Measurements from ENCODE around the gene ZBTB7C. TPM values are rescaled to one million over a fixed set of nuclear protein-coding genes. Genes with fewer than 3 reads are reported as not detected.

The ZBTB7C gene
- total RNA-seq, 1 donor from 2014 or later, result 13.0 TPM

- Mint-ChIP-seq H3K27ac (no peak overlapping the region), H3K4me1 (ENCODE audit: unreplicated experiment) (peaks cover 18% of the 10 kb centered on the region), H3K9me3 (no peaks in the 10 kb centered on the region), H3K4me3 (no peak overlapping the region), H3K36me3 (no peaks in the 10 kb centered on the region), H3K27me3 (no peaks in the 10 kb centered on the region)
- TF ChIP-seq CTCF (conservative IDR thresholded peaks at IDR 0.05), result no peak
- DNase-seq (ENCODE audit: extremely low spot score, unreplicated experiment), result no peak
These were observed 235.6 kb downstream of the ZBTB7C start for GRCh38 chr18:48173557-48173956.

DNA sequence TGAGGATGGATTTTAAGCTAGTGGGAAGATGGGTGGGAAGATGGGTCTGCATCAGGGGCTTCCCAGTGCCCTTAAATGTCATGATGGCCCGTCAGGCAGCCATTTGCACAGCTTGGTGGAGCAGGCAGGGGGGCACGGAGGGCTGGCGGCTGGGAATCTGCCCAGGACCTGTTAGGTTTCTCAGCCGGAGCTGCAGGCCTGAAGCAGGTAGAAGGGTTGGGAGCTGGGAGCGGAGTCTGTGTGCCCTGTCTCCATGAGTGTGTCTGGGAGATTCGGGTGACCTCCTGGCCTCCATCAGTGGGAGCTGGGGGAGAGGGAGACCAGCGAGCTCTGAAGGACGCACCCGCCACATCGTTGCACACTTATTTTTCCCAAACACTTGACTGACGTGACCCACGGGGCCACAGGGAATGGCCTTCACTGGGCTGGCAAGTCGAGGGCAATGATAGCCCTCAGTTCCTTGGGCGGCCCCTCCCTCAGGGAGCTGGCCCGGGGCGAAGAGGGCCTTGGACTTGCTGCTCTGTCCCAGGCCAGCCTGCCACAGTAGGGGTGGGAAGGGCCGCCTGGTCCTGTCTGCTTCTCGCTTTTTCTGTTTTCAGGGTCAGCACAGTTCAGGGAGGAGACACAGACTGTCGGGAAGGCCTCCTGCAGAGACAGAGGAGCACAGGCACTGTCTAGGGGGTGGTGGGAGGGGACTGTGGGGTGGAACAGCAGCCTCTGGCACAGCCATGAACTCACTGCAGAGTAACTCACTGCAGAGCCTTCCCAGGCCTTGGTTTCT, 236.8 kb downstream of the ZBTB7C start:
- Mint-ChIP-seq H3K4me3 (no peak overlapping the region), H3K9me3 (no peaks in the 10 kb centered on the region), H3K27ac (no peak overlapping the region), H3K36me3 (no peaks in the 10 kb centered on the region), H3K4me1 (ENCODE audit: unreplicated experiment) (peaks cover 26% of the 10 kb centered on the region), H3K27me3 (no peaks in the 10 kb centered on the region)
- TF ChIP-seq CTCF (conservative IDR thresholded peaks at IDR 0.05), result no peak
- DNase-seq (ENCODE audit: extremely low spot score, unreplicated experiment), result no peak

DNA sequence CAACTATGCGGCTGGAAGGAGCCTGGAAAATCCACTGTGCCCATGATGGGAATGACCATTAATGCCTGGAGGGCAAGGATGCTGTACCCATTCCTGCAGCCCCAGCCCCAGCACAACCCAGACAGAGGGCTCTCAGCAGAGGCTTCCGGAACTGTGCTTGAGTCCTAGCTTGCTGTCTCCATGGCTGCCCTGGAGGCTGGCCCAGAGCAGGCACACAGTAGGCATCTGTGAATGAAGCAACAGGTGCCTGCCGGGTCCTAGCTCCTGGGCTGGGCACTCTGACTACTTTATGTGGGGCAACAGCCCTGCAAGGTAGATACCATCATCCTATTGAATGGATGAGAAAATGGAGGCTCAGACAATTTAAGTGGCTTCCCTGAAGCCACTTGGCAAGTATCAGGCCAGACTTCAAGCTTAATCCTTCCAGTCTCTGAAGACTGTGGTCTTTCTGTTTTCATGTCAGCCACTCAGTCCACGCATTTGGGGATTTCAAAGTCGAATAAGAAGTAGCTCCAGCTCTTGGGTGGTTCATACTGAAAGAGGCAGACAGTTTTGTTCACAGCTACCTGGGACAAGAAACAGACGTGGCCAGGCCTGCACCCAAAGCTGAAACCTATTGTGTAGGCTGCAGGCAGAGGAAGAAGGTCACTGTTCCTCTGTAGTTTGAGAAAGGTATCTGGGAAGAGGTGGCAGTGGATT, 237.5 kb downstream of the ZBTB7C start:
- Mint-ChIP-seq H3K27me3 (no peaks in the 10 kb centered on the region), H3K4me1 (ENCODE audit: unreplicated experiment) (peaks cover 28% of the 10 kb centered on the region), H3K9me3 (no peaks in the 10 kb centered on the region), H3K36me3 (no peaks in the 10 kb centered on the region), H3K27ac (no peak overlapping the region), H3K4me3 (no peak overlapping the region)
- TF ChIP-seq CTCF (conservative IDR thresholded peaks at IDR 0.05), result no peak
- no peak for DNase-seq (ENCODE audit: extremely low spot score, unreplicated experiment)

- TF ChIP-seq CTCF (conservative IDR thresholded peaks at IDR 0.05), result no peak
- Mint-ChIP-seq H3K9me3 (no peaks in the 10 kb centered on the region), H3K4me1 (ENCODE audit: unreplicated experiment) (peaks cover 29% of the 10 kb centered on the region), H3K36me3 (no peaks in the 10 kb centered on the region), H3K27me3 (no peaks in the 10 kb centered on the region), H3K4me3 (no peak overlapping the region), H3K27ac (no peak overlapping the region)
- DNase-seq (ENCODE audit: extremely low spot score, unreplicated experiment), result no peak
These were observed 238.5 kb downstream of the ZBTB7C start for GRCh38 chr18:48170651-48171050.

DNA sequence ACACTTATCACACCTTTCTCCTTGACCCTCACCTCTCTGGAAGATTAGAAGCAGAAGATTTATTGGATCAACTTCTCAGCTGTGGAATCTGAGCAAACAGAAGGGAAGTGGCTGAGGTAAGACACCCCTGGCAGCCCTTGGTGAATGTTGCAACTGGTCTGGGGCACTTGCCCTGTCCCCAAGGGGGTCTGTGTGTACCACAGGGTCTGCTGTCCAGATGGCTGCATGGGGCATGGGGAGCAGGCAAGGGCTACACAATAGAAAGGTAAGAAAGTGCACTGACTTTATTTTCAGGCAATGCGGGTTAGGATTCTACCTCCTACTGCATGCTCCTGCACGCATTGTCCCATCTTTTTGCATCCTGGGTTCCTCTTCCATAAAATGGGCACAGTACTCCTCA, 240.3 kb downstream of the ZBTB7C start:
- DNase-seq (ENCODE audit: extremely low spot score, unreplicated experiment), result no peak
- Mint-ChIP-seq H3K36me3 (no peaks in the 10 kb centered on the region), H3K27ac (peak overlapping the region; percentile 25), H3K4me1 (ENCODE audit: unreplicated experiment) (peaks cover 45% of the 10 kb centered on the region), H3K27me3 (no peaks in the 10 kb centered on the region), H3K4me3 (no peak overlapping the region), H3K9me3 (no peaks in the 10 kb centered on the region)
- no peak for TF ChIP-seq CTCF (conservative IDR thresholded peaks at IDR 0.05)

Measured in type B pancreatic cell (in vitro differentiated cells).